Lung (tissue), 12 donors: ENCODE measurements around the gene WDR1. TPM values are rescaled to one million over a fixed set of nuclear protein-coding genes. Genes with fewer than 3 reads are reported as not detected.

Experiments
- ATAC-seq: fragments of 200-7000 bp; cut with Tn5 transposase; one replicate; pipeline ENCODE4 v1.9.1; 2020; ENCODE audit warnings: moderate number of reproducible peaks; ENCODE audit not compliant: insufficient read depth, low FRiP score
- DNase-seq, 3 donors: peaks; one replicate each; pipeline ENCODE4 v3.0.0-alpha.2; 2013 to 2017
- H3K27ac ChIP-seq, 2 donors: one replicate each; pipeline ENCODE4 v1.5.1; 2013; ENCODE audit warnings: mild to moderate bottlenecking in 2 of 2, moderate library complexity in 2 of 2, control low read depth in 1 of 2, inconsistent platforms in 1 of 2, low read depth in 1 of 2, low read length in 1 of 2
- H3K27me3 ChIP-seq, 3 donors: one replicate each; pipeline ENCODE4 v1.5.1; 2013; ENCODE audit warnings: low read length in 2 of 3; ENCODE audit not compliant: control insufficient read depth in 3 of 3, insufficient read depth in 3 of 3
- H3K36me3 ChIP-seq, 4 donors: one replicate each; pipeline ENCODE4 v1.5.1; 2013; ENCODE audit warnings: low read length in 4 of 4, mild to moderate bottlenecking in 1 of 4, moderate library complexity in 1 of 4; ENCODE audit not compliant: control insufficient read depth in 4 of 4, insufficient read depth in 4 of 4
- H3K4me1 ChIP-seq, 5 donors: one replicate each; pipeline ENCODE4 v1.5.1; 2013; ENCODE audit warnings: low read length in 5 of 5, mild to moderate bottlenecking in 2 of 5, moderate library complexity in 1 of 5; ENCODE audit not compliant: control insufficient read depth in 5 of 5, insufficient read depth in 5 of 5
- H3K4me3 ChIP-seq: one replicate; pipeline ENCODE4 v1.5.1; 2013; ENCODE audit warnings: mild to moderate bottlenecking, control low read depth, moderate library complexity
- H3K9ac ChIP-seq, 2 donors: one replicate each; pipeline ENCODE4 v1.5.1; 2013; ENCODE audit warnings: low read length in 2 of 2, control low read depth in 1 of 2; ENCODE audit not compliant: insufficient read depth in 1 of 2
- H3K9me3 ChIP-seq, 4 donors: one replicate each; pipeline ENCODE4 v1.5.1; 2013; ENCODE audit warnings: low read length in 3 of 4, mild to moderate bottlenecking in 1 of 4, moderate library complexity in 1 of 4; ENCODE audit not compliant: control insufficient read depth in 4 of 4, insufficient read depth in 3 of 4
- whole genome bisulfite sequencing, 2 donors: extraction: QIAGEN DNeasy Blood & Tissue Kit; methylation state at CpG; one replicate each; pipeline ENCODE4 v1.1.7; 2013; 5-methylcytosine and 5-hydroxymethylcytosine counted together
- polyA plus RNA-seq, 2 donors: library from polyadenylated mRNA; stranded (reverse); fragments of 200-250 nt; gene quantifications; one replicate each; pipeline ENCODE4 v1.2.1, GENCODE V29; 2013
- total RNA-seq, 2 donors: library from RNA; depleted of rRNA in 1 of 2; stranded (reverse); fragments of >200 nt in 1 of 2; gene quantifications; one replicate each; pipeline ENCODE4 v1.2.1, GENCODE V29; 2014 to 2021
- TF ChIP-seq, protein P1 (sequence below): IDR thresholded peaks from 2 replicates; pipeline ENCODE4 v1.5.1; 2012; ENCODE audit warnings: mild to moderate bottlenecking; ENCODE audit errors: control extremely low read depth, extremely low read depth
- donor health status: control.
- donor health status: control.
- donor health status: Bipolar disorder and iron deficiency.
- donor health status: healthy.
- donor health status: DM: yes; HTN: yes; CAD: no.

Gene WDR1
- total and polyA plus RNA-seq, 4 donors = 72.0 to 325 (median 205) TPM

DNA sequence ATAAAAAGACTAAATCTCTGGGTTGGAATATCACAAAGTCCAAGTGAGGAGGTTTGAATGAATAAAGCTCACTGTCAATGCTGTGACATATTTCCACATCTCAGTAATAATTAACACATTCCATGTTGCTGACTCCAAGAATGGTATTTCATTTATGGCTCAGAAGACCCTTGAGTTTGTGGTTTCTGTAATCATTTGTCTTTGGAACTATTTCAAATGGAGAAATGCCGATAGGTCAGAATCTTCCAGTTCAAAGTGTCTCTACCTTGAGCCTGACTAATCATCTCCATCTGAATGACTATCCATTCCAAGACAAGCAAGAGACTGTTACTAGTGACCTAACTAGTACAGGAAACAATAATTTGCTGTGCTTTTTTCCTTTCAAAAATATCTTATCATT lies 71.1 kb downstream of the WDR1 start:
- DNase-seq = peak in 1 of 3 donors; percentile 22
- Histone ChIP-seq H3K4me1 (no peaks in the 10 kb centered on the region), H3K4me3 (no peak overlapping the region), H3K27ac (no peak overlapping the region), H3K9ac (no peak overlapping the region), H3K9me3 (peaks cover 0 to 7% (median 0%) of the 10 kb centered on the region in 4 donors), H3K36me3 (no peaks in the 10 kb centered on the region), H3K27me3 (no peaks in the 10 kb centered on the region)
- TF ChIP-seq, protein P1, sequence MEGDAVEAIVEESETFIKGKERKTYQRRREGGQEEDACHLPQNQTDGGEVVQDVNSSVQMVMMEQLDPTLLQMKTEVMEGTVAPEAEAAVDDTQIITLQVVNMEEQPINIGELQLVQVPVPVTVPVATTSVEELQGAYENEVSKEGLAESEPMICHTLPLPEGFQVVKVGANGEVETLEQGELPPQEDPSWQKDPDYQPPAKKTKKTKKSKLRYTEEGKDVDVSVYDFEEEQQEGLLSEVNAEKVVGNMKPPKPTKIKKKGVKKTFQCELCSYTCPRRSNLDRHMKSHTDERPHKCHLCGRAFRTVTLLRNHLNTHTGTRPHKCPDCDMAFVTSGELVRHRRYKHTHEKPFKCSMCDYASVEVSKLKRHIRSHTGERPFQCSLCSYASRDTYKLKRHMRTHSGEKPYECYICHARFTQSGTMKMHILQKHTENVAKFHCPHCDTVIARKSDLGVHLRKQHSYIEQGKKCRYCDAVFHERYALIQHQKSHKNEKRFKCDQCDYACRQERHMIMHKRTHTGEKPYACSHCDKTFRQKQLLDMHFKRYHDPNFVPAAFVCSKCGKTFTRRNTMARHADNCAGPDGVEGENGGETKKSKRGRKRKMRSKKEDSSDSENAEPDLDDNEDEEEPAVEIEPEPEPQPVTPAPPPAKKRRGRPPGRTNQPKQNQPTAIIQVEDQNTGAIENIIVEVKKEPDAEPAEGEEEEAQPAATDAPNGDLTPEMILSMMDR = no peak
- no peak for ATAC-seq
- WGBS, 2 donors = 50 to 72% methylated on average over 1 of the region's 1 CpG

DNA sequence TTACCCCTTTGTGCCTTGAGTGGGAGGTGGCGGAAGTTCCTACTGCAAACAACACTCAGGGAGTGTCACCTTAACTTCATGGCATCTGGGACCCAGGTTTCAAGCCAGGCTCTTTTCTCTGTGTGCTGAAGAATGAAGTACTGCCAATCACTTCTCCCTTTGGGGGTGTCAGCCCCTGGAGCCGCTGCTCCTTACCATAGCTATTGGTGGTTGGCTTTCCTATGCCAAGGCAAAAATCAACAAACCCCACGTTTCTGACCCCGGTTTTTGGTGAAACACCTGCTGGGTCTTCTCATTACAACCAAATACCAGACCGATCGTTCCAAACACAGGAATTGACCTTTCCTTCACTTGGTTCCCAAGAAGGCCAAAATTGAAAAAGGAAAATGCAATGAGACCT lies 75.6 kb downstream of the WDR1 start:
- Histone ChIP-seq H3K4me3 (no peak overlapping the region), H3K9me3 (peaks cover 0 to 7% (median 0%) of the 10 kb centered on the region in 4 donors), H3K27ac (no peak overlapping the region), H3K9ac (no peak overlapping the region), H3K36me3 (no peaks in the 10 kb centered on the region), H3K27me3 (no peaks in the 10 kb centered on the region), H3K4me1 (no peaks in the 10 kb centered on the region)
- 86 to 87% methylated on average over 6 of the region's 6 CpGs for WGBS, 2 donors
- TF ChIP-seq, protein P1 = no peak
- ATAC-seq (no peak), DNase-seq (no peak)

GRCh38 chr4:10040049-10040892 lies 76.3 kb downstream of the WDR1 start:
- no peak overlapping the region for H3K4me3 ChIP-seq
- no peak for DNase-seq
- H3K27me3 ChIP-seq = no peaks in the 10 kb centered on the region
- ATAC-seq = no peak
- H3K27ac ChIP-seq = no peak overlapping the region
- no peak overlapping the region for H3K9ac ChIP-seq
- no peaks in the 10 kb centered on the region for H3K4me1 ChIP-seq
- no peaks in the 10 kb centered on the region for H3K36me3 ChIP-seq
- TF ChIP-seq, protein P1 = no peak
- H3K9me3 ChIP-seq = peaks cover 0 to 7% (median 0%) of the 10 kb centered on the region in 4 donors
- WGBS, 2 donors = 86 to 92% methylated on average over 10 of the region's 10 CpGs
